Cerebellar nuclear complex (tissue), 1 donor: ENCODE measurements around the gene ATP6V0E1.

ENCODE experiments used
- DNase-seq, 2 experiments: peaks; one replicate each; lab custom pipeline; 2025; lab: John Stamatoyannopoulos, UW

Gene ATP6V0E1

GRCh38 chr5:172983542-172984243 lies at the start of gene ATP6V0E1:
TSS of gene ATP6V0E1 (plus strand) at chr5:172983771. CDS start at chr5:172983861, 90 bp downstream.
- peak; percentile 48 to 81 for DNase-seq

DNA sequence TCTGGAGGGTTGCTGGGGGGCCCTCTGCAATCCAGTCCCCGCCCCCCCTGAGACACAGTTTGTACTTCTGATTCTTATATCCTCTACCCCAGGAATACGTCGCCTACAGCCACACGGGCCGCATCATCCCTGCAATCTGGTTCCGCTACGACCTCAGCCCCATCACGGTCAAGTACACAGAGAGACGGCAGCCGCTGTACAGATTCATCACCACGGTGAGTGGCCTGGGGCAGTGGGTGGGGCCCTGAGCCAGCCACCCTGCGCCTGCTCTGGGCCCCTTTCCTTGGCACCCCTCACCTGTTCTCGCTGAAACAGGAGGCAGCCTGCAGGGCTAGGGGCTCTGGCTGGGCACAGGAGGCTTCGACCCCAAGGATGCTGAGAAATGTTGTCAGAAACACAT lies 48.5 kb upstream of the ATP6V0E1 start:
- no peak for DNase-seq

GRCh38 chr5:172936401-172936800 lies 47.2 kb upstream of the ATP6V0E1 start:
- no peak for DNase-seq

- DNase-seq, result no peak
Measured at GRCh38 chr5:172939071-172939470, 44.5 kb upstream of the ATP6V0E1 start.

GRCh38 chr5:172939611-172940267 lies 43.8 kb upstream of the ATP6V0E1 start:
- DNase-seq, result peak in 1 of 2 experiments; percentile 30

GRCh38 chr5:172940268-172941066 lies 43.1 kb upstream of the ATP6V0E1 start:
- DNase-seq, result no peak

- DNase-seq, result no peak
Measured at GRCh38 chr5:172941067-172941516, 42.5 kb upstream of the ATP6V0E1 start.

DNA sequence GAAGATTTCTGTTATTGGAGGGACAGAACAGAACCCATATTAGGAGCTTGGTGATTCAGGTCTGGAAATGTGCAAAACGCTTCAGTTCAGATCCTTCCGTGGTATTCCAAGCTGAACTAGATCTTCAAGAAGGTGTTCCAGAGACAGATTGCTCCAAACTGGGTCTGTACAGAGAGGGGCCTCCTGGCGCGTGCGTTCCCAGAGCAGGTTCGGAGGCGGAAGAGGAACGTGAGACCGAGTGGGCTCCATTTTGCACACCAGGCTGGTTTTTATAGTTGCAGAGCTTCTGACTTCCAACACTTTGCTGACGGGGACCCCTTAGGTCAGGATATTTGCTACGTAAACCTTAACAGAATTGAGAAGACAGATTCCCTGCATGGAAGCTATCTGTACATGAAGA lies 41.0 kb upstream of the ATP6V0E1 start:
- DNase-seq, result no peak

DNA sequence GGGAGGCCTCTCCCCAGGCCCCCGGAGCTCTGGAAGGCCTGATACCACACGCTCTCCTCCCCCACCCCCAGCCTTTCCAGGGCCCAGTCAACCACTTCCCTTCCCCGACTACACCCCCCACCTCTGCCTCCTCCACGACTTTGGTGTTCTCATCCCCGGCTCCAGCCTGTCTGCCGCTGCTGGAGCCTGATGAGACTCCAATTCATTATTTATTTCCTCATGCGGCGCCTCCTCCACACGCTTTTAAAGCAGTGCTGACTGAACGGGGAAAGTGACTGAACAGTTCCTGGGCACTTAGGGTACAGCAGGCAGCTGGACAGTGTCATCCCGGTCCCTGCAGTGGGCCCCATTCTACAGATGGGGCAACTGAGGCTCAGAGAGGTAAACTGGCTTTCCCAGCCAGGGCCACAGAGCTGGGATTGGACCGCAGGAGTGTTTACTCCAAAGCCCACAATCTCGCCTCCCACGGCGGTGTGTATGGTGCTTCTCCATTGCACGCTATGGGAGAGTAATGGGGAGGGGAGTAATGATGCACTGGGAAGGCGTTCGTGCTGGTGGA lies 40.2 kb upstream of the ATP6V0E1 start:
- no peak for DNase-seq

GRCh38 chr5:172943906-172944305 lies 39.7 kb upstream of the ATP6V0E1 start:
- no peak for DNase-seq

GRCh38 chr5:172944741-172945140 lies 38.8 kb upstream of the ATP6V0E1 start:
- DNase-seq, result no peak

GRCh38 chr5:172945151-172945550 lies 38.4 kb upstream of the ATP6V0E1 start:
- no peak for DNase-seq

GRCh38 chr5:172946146-172946545 lies 37.4 kb upstream of the ATP6V0E1 start:
- DNase-seq, result no peak

- no peak for DNase-seq
Measured at GRCh38 chr5:172949426-172949825, 34.1 kb upstream of the ATP6V0E1 start.

GRCh38 chr5:172950176-172950965 lies 33.2 kb upstream of the ATP6V0E1 start:
- DNase-seq, result no peak

GRCh38 chr5:172951371-172952033 lies 32.1 kb upstream of the ATP6V0E1 start:
- no peak for DNase-seq

GRCh38 chr5:172952034-172952511 lies 31.5 kb upstream of the ATP6V0E1 start:
- no peak for DNase-seq

DNA sequence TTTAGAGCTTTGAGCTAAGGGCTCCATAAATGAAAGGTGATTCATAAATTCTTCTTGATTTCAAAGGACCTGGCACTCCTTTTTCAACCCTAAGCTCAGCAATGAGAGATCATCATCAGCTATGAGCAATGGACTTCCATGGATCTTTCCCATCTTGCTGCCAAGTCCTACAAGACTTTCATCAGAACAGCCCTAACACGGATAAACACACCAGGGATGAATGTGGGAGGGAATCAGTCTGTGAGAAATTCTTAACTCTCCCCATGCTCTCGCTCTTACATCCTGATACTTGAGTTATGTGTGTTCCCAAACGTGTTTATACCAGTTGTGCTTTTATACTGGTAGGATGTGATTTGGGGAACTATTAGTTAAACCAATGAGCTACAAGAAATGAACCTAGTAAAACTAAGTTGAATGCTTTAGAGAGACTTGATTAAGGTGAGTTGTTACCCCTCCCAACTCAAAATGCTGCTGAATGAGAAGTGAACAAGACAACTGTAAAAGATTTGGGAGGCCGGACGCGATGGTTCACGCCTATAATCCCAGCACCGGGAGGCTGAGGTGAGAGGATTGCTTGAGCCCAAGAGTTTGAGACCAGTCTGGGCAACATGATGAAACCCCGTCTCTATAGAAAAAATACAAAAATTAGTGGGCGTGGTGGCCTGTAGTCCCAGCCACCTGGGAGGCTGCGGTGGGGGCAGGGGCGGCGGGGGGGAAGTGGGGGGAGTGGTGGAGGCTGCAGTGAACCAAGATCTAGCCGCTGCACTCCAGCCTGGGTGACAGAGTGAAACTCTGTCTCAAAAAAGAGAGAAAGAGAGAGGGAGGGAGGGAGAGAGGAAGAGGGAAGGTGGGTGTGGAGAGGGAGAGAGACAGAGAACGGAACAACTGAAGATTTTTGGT lies 29.5 kb upstream of the ATP6V0E1 start:
- no peak for DNase-seq

GRCh38 chr5:172954751-172955159 lies 28.8 kb upstream of the ATP6V0E1 start:
- DNase-seq, result no peak

GRCh38 chr5:172956228-172956627 lies 27.3 kb upstream of the ATP6V0E1 start:
- DNase-seq, result no peak
